Right lobe of liver (tissue), 6 donors: Measurements from ENCODE around the gene DGKZ. TPM values are rescaled to one million over a fixed set of nuclear protein-coding genes. Genes with fewer than 3 reads are reported as not detected.

ENCODE experiments used
- ATAC-seq, 4 donors: fragments of 200-7000 bp; cut with Tn5 transposase; one replicate each; pipeline ENCODE4 v1.9.1; 2020; ENCODE audit warnings: mild to moderate bottlenecking in 4 of 4, moderate library complexity in 4 of 4
- DNase-seq, 3 donors: peaks; one replicate each; pipeline ENCODE4 v3.0.0-alpha.2; 2020
- H3K27ac ChIP-seq, 3 donors: fragments of 200-600 bp; one replicate each; pipeline ENCODE4 v1.8.0; 2022
- H3K27me3 ChIP-seq, 2 donors: fragments of 200-600 bp; one replicate each; pipeline ENCODE4 v1.8.0; 2022
- H3K36me3 ChIP-seq, 4 donors: fragments of 200-600 bp; sonication (generic) in 1 of 4; one replicate each; pipeline versions ENCODE4 v1.5.1 to v1.8.0; 2017 to 2022; ENCODE audit warnings: control low read depth in 1 of 4
- H3K4me1 ChIP-seq, 4 donors: fragments of 200-600 bp; sonication (generic) in 1 of 4; one replicate each; pipeline versions ENCODE4 v1.5.1 to v1.8.0; 2017 to 2022; ENCODE audit warnings: control low read depth in 1 of 4
- H3K4me3 ChIP-seq, 3 donors: fragments of 200-600 bp; one replicate each; pipeline ENCODE4 v1.8.0; 2022
- H3K9me3 ChIP-seq, 4 donors: fragments of 200-600 bp; sonication (generic) in 1 of 4; one replicate each; pipeline versions ENCODE4 v1.5.1 to v1.8.0; 2017 to 2022; ENCODE audit warnings: control low read depth in 1 of 4
- POLR2A ChIP-seq: fragments of 450-650 bp; IDR thresholded peaks from one replicate; pipeline ENCODE4 v1.6.1; 2017; ENCODE audit warnings: antibody characterized with exemption, mild to moderate bottlenecking
- WGBS: methylation state at CpG from one replicate; pipeline ENCODE4 v1.1.6; 2018; ENCODE audit warnings: low coverage, low lambda C conversion rate; ENCODE audit not compliant: insufficient coverage; ENCODE audit errors: missing lambda C conversion rate; 5-methylcytosine and 5-hydroxymethylcytosine counted together
- intact Hi-C, 2 donors: fragments of 100-400 bp; cut with DNase I; formaldehyde crosslinking; loops; one replicate each; pipeline versions ENCODE4 v1.11.2 to v1.14.1; 2022
- total RNA-seq, 6 experiments: library from RNA; depleted of rRNA in 2 of 6; stranded (reverse); fragments of >200 nt in 2 of 6; fragmentation: NEBNext Ultra II Directional in 3 of 6; extraction: Animal tissue kit (Norgen Biotek cat#: 25700) in 3 of 6; gene quantifications; one replicate each; pipeline versions ENCODE4 v1.1.0 to v1.2.4, GENCODE V29; 2016 to 2023
- TF ChIP-seq, protein P1 (sequence below), 4 donors: fragments of 200-600 bp in 3 of 4; fragments of 450-650 bp in 1 of 4; IDR thresholded peaks; one replicate each; pipeline versions ENCODE4 v1.5.1 to v1.8.0; 2016 to 2022; ENCODE audit warnings: antibody characterized with exemption in 4 of 4, mild to moderate bottlenecking in 2 of 4
- donor health status: DM: no; HTN: yes; CAD: no.
- donor health status: DM: no; HTN: no; CAD: no.
- donor health status: DM: no; HTN: no; CAD: no.
- donor health status: DM: no; HTN: yes; CAD: no.
- donor health status: DM: no; HTN: yes; CAD: no.

The DGKZ gene
- total RNA-seq, 6 experiments from 2014 or later, result 10.7 to 57.9 (median 16.0) TPM

GRCh38 chr11:46356924-46357482 lies 9.7 kb downstream of the DGKZ start:
- no peaks in the 10 kb centered on the region for H3K9me3 ChIP-seq
- WGBS, result 40% methylated on average over 1 of the region's 7 CpGs
- DNase-seq (no peak), ATAC-seq (no peak)
- intact Hi-C loops, result no loop called here
- H3K36me3 ChIP-seq, result no peaks in the 10 kb centered on the region
- H3K27ac ChIP-seq, result no peak overlapping the region
- no peak for TF ChIP-seq POLR2A
- TF ChIP-seq, protein P1, sequence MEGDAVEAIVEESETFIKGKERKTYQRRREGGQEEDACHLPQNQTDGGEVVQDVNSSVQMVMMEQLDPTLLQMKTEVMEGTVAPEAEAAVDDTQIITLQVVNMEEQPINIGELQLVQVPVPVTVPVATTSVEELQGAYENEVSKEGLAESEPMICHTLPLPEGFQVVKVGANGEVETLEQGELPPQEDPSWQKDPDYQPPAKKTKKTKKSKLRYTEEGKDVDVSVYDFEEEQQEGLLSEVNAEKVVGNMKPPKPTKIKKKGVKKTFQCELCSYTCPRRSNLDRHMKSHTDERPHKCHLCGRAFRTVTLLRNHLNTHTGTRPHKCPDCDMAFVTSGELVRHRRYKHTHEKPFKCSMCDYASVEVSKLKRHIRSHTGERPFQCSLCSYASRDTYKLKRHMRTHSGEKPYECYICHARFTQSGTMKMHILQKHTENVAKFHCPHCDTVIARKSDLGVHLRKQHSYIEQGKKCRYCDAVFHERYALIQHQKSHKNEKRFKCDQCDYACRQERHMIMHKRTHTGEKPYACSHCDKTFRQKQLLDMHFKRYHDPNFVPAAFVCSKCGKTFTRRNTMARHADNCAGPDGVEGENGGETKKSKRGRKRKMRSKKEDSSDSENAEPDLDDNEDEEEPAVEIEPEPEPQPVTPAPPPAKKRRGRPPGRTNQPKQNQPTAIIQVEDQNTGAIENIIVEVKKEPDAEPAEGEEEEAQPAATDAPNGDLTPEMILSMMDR (IDR thresholded peaks at IDR 0.05), result no peak
- no peak overlapping the region for H3K4me3 ChIP-seq
- no peaks in the 10 kb centered on the region for H3K27me3 ChIP-seq
- H3K4me1 ChIP-seq, result no peaks in the 10 kb centered on the region

DNA sequence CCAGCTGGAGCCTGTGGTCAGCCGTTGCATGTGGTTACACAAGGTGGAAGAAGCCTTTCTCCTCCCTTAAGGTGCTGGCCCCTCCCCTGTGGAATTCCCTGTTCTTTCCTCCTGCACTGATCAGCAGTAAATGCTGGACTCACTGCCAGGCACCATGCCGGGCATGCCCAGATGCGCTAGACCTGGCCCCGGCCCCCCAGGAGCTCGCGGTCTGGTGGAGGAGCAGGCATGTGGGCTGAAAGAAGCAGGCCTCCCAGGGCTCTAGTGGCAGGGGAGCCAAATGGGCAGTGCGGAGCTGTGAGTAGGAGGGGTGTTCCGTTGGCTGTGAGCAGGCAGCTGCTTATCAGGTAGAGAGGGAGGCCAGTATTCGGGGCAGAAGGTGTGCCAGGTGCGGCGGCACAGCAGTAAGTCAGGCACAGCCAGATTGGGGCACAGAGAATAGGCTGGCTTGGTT lies 10.2 kb downstream of the DGKZ start:
- no peaks in the 10 kb centered on the region for H3K9me3 ChIP-seq
- H3K36me3 ChIP-seq, result no peaks in the 10 kb centered on the region
- DNase-seq (peak in 1 of 3 donors; percentile 57), ATAC-seq (no peak)
- H3K4me1 ChIP-seq, result no peaks in the 10 kb centered on the region
- H3K27me3 ChIP-seq, result no peaks in the 10 kb centered on the region
- 78% methylated on average over 10 of the region's 11 CpGs for WGBS
- TF ChIP-seq POLR2A, result no peak
- TF ChIP-seq, protein P1 (IDR thresholded peaks at IDR 0.05), result no peak
- intact Hi-C loops, result no loop called here
- no peak overlapping the region for H3K4me3 ChIP-seq
- H3K27ac ChIP-seq, result no peak overlapping the region

DNA sequence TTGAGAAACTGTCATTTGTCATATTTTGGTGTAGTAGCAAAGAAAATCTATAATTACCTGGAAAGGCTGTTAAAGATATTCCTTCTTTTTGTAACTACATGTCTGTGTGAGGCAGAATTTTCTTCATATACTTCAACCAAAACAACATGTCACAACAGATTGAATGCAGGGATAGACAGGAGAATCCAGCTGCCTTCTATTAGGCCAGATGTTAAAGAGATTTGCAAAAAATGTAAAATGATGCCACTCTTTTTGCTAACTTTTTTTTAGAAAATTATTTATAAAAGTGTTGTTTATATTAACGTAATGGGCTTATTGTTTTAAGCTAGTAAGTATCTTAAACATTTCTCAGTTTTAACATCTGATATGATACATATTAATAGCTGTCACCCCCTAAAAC lies 12.7 kb downstream of the DGKZ start:
- no peak overlapping the region for H3K4me3 ChIP-seq
- no peak for ATAC-seq
- TF ChIP-seq POLR2A, result no peak
- TF ChIP-seq, protein P1 (IDR thresholded peaks at IDR 0.05), result no peak
- no peaks in the 10 kb centered on the region for H3K9me3 ChIP-seq
- no peaks in the 10 kb centered on the region for H3K36me3 ChIP-seq
- no peak for DNase-seq
- WGBS, result 50% methylated on average over 1 of the region's 1 CpG
- intact Hi-C loops, result no loop called here
- no peaks in the 10 kb centered on the region for H3K27me3 ChIP-seq
- H3K4me1 ChIP-seq, result no peaks in the 10 kb centered on the region
- H3K27ac ChIP-seq, result no peak overlapping the region

- Histone ChIP-seq H3K27me3 (no peaks in the 10 kb centered on the region), H3K4me3 (no peak overlapping the region), H3K36me3 (no peaks in the 10 kb centered on the region), H3K4me1 (no peaks in the 10 kb centered on the region), H3K9me3 (no peaks in the 10 kb centered on the region), H3K27ac (peak overlapping the region; percentile 50 to 80 (median 69))
- ATAC-seq (peak in 1 of 4 donors; percentile 5), DNase-seq (no peak)
- 41% methylated on average over 4 of the region's 7 CpGs for WGBS
- intact Hi-C loops, result no loop called here
- TF ChIP-seq POLR2A, result no peak
- TF ChIP-seq, protein P1 (IDR thresholded peaks at IDR 0.05), result no peak
Measured at GRCh38 chr11:46360878-46361277, 13.6 kb downstream of the DGKZ start.
